Gastroesophageal sphincter (tissue), 4 donors: ENCODE results near the gene CLN6. TPM values are rescaled to one million over a fixed set of nuclear protein-coding genes. Genes with fewer than 3 reads are reported as not detected.

ENCODE experiments used
- ATAC-seq: fragments of 150-250 bp; one replicate; pipeline ENCODE4 v1.9.1; 2016; ENCODE audit warnings: mild to moderate bottlenecking, moderate library complexity
- H3K27ac ChIP-seq, 4 donors: fragments of 200-600 bp; sonication (generic) in 3 of 4; 1 replicate in 3 of 4; 2 replicates in 1 of 4; pipeline ENCODE4 v1.5.1; 2016 to 2019
- H3K27me3 ChIP-seq: fragments of 200-600 bp; sonication (generic); one replicate; pipeline ENCODE4 v1.5.1; 2019
- H3K36me3 ChIP-seq, 2 donors: fragments of 200-600 bp; sonication (generic); one replicate each; pipeline ENCODE4 v1.5.1; 2019; ENCODE audit warnings: control low read depth in 1 of 2
- H3K4me1 ChIP-seq, 3 donors: fragments of 200-600 bp; sonication (generic); 1 replicate in 2 of 3; 2 replicates in 1 of 3; pipeline ENCODE4 v1.5.1; 2016 to 2019; ENCODE audit warnings: control low read depth in 2 of 3
- H3K4me3 ChIP-seq, 2 donors: fragments of 200-600 bp; sonication (generic); one replicate each; pipeline ENCODE4 v1.5.1; 2019; ENCODE audit warnings: mild to moderate bottlenecking in 1 of 2, moderate library complexity in 1 of 2
- H3K9me3 ChIP-seq, 3 donors: fragments of 200-600 bp; sonication (generic); one replicate each; pipeline ENCODE4 v1.5.1; 2017 to 2019; ENCODE audit warnings: control low read depth in 2 of 3
- CTCF ChIP-seq, 4 experiments: fragments of 200-600 bp in 2 of 4; fragments of 450-650 bp in 2 of 4; sonication (generic) in 1 of 4; IDR thresholded peaks; one replicate each; pipeline ENCODE4 v1.5.1; 2017 to 2019; ENCODE audit warnings: antibody characterized with exemption in 4 of 4, mild to moderate bottlenecking in 2 of 4, moderate library complexity in 2 of 4
- EP300 ChIP-seq: sonication (generic); formaldehyde crosslinking; IDR thresholded peaks from one replicate; pipeline ENCODE4 v1.6.1; 2017; ENCODE audit warnings: antibody characterized with exemption, mild to moderate bottlenecking
- POLR2A ChIP-seq, 2 donors: fragments of 450-650 bp; IDR thresholded peaks; one replicate each; pipeline ENCODE4 v1.6.1; 2017; ENCODE audit warnings: antibody characterized with exemption in 2 of 2, mild to moderate bottlenecking in 2 of 2, moderate library complexity in 1 of 2
- POLR2AphosphoS5 ChIP-seq: sonication (generic); formaldehyde crosslinking; IDR thresholded peaks from one replicate; pipeline ENCODE4 v1.6.1; 2017; ENCODE audit warnings: antibody characterized with exemption
- WGBS, 2 donors: methylation state at CpG; one replicate each; pipeline ENCODE4 v1.1.5; 2018; ENCODE audit warnings: low coverage in 1 of 2; 5-methylcytosine and 5-hydroxymethylcytosine counted together
- total RNA-seq, 4 donors: library from RNA; depleted of rRNA; stranded (reverse); fragments of >200 nt; gene quantifications; one replicate each; pipeline ENCODE4 v1.1.0, GENCODE V29; 2016

CLN6 gene
- total RNA-seq, 4 donors from 2014 or later = 6.1 to 14.9 (median 13.3) TPM

- H3K4me3 ChIP-seq = no peak overlapping the region
- peak overlapping the region in 1 of 4 donors; percentile 72 for H3K27ac ChIP-seq
- peaks cover 0 to 6% of the 10 kb centered on the region in 2 donors for H3K36me3 ChIP-seq
- TF ChIP-seq POLR2A (IDR thresholded peaks at IDR 0.05) (no peak), POLR2AphosphoS5 (no peak), EP300 (no peak), CTCF (IDR thresholded peaks at IDR 0.05) (no peak)
- H3K27me3 ChIP-seq = no peaks in the 10 kb centered on the region
- no peaks in the 10 kb centered on the region for H3K9me3 ChIP-seq
- no peak for ATAC-seq
- WGBS, 2 donors = 84 to 96% methylated on average over 5 of the region's 12 CpGs
- peaks cover 0 to 53% (median 27%) of the 10 kb centered on the region in 3 donors for H3K4me1 ChIP-seq
Observed at GRCh38 chr15:68206711-68207151, 22.8 kb downstream of the CLN6 start.

GRCh38 chr15:68205954-68206539, 23.5 kb downstream of the CLN6 start:
- H3K36me3 ChIP-seq = peaks cover 0 to 6% of the 10 kb centered on the region in 2 donors
- no peaks in the 10 kb centered on the region for H3K9me3 ChIP-seq
- WGBS, 2 donors = 40 to 70% methylated on average over 1 to 10 of the region's 14 CpGs
- H3K4me1 ChIP-seq = peaks cover 0 to 55% (median 29%) of the 10 kb centered on the region in 3 donors
- peak; percentile 44 for ATAC-seq
- no peak for TF ChIP-seq POLR2A (IDR thresholded peaks at IDR 0.05)
- no peak for TF ChIP-seq EP300
- TF ChIP-seq CTCF (IDR thresholded peaks at IDR 0.05) = no peak
- TF ChIP-seq POLR2AphosphoS5 = no peak
- H3K27ac ChIP-seq = peak overlapping the region in 3 of 4 donors; percentile 30 to 72 (median 63)
- H3K4me3 ChIP-seq = peak overlapping the region in 1 of 2 donors; percentile 47
- H3K27me3 ChIP-seq = no peaks in the 10 kb centered on the region

GRCh38 chr15:68205558-68205944, 24.0 kb downstream of the CLN6 start:
- no peak for TF ChIP-seq CTCF (IDR thresholded peaks at IDR 0.05)
- TF ChIP-seq EP300 = no peak
- no peak for TF ChIP-seq POLR2A (IDR thresholded peaks at IDR 0.05)
- TF ChIP-seq POLR2AphosphoS5 = no peak
- Histone ChIP-seq H3K36me3 (peaks cover 0 to 6% of the 10 kb centered on the region in 2 donors), H3K4me1 (peaks cover 0 to 55% (median 31%) of the 10 kb centered on the region in 3 donors), H3K27me3 (no peaks in the 10 kb centered on the region), H3K4me3 (peak overlapping the region in 1 of 2 donors; percentile 47), H3K27ac (peak overlapping the region in 3 of 4 donors; percentile 30 to 72 (median 63)), H3K9me3 (no peaks in the 10 kb centered on the region)
- 60 to 90% methylated on average over 1 to 2 of the region's 13 CpGs for WGBS, 2 donors
- ATAC-seq = peak; percentile 8

GRCh38 chr15:68204776-68205557, 24.6 kb downstream of the CLN6 start, which contains the start of gene CALML4:
TSS of gene CALML4 (minus strand) at chr15:68205332. CDS start at chr15:68205247, 85 bp downstream.
- Histone ChIP-seq H3K9me3 (no peaks in the 10 kb centered on the region), H3K27ac (peak within 1 kb of the TSS in 3 of 4 donors; percentile 30 to 72 (median 63)), H3K27me3 (no peaks in the 10 kb centered on the region), H3K36me3 (peaks cover 0 to 6% of the 10 kb centered on the region in 2 donors), H3K4me3 (peak within 1 kb of the TSS; percentile 10 to 47), H3K4me1 (peaks cover 0 to 55% (median 32%) of the 10 kb centered on the region in 3 donors)
- WGBS, 2 donors = 25% methylated on average over 7 of the region's 16 CpGs; no CpG with 5 or more reads in 1 of the 2 donors
- no peak for TF ChIP-seq EP300
- TF ChIP-seq POLR2AphosphoS5 = no peak
- no peak for TF ChIP-seq CTCF (IDR thresholded peaks at IDR 0.05)
- TF ChIP-seq POLR2A (IDR thresholded peaks at IDR 0.05) = no peak
- ATAC-seq = peak; percentile 74
